Stimulated activated CD8-positive, alpha-beta memory T cell treated with anti-CD3 and anti-CD28 coated beads, Interleukin-7, amount 100 ng/mL, for 4 hours (primary cell): Measurements from ENCODE around the gene RNU2-63P.
"Not testable (repeated sequence)": the region's sequence is repeated elsewhere in the genome, so short reads cannot be mapped to it uniquely, and the experiment has no call there.

ENCODE experiments used
- DNase-seq, 2 donors: peaks; one replicate each; pipeline ENCODE4 v3.0.0-alpha.2; 2020; ENCODE audit warnings: low read depth in 2 of 2

Gene RNU2-63P

DNA sequence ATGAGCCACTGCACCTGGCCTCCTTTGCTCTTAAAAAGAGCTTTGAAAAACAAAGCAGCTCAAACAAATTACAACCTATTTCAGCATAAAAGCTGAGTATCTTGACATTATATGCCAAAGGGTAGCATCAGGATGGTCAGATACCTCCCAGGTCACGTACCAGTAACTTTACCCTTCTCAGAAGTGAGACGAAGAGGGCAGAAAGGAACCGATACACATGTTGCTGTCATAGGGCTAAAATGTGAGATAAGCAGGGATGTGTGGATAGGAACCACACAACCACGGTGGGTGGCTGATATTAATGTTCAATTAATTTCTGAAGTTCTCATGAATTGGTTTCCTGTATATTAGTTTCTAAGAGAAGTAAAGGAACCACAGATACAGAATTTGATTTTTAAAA is 12.6 kb upstream of the RNU2-63P start:
- no peak for DNase-seq

DNA sequence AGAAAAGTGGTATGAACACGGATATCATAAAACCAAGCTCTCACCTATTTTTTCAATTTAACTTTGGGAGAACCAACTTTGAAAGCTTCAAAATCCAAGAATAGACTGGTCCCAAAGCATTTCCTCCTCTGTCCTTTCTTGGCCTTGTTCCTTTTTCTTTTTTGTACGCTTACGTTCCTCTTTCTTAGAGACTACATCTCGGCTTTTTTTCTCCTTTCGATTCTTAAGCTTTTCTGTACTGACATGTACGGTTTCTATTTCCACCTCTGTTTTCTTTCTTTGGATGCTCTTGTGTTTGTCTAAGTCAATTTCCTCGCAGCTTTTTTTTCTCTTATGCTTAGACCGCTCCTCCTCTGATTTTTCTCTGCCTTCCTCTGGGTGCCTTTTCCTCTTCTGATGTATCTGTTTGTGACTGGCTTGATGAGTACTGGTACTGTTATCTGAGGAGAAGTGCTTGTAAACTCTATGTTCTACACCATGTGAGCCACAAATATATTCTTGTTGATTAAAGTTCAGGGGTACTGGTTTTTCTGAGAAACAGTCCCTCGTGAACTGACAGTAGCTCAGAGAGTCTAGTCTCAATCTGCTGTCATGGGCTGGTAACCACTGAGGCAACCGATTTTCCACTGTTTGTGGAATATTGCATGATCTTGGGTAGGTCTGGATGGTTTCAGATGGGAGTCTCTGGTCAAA is 11.5 kb upstream of the RNU2-63P start:
- DNase-seq, result no peak

DNA sequence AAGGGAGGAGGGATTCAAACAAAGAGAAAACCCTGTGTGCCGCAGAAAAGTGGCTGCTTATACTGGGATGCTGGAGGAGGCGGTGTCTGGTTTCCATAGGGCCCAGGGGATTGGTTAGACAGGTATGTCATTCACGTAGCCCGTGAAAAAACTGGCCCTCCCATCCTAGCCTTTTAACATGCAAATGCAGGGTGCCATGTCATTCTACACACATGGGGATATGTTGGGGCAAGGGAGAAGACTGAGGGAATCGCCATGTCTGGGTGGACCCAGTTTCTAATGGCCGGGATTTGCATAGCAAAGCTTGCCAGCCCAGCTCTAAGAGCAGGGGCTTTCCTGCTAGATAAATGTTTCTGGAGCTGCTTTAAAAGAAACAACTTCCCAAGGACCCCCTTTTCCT is 8.2 kb upstream of the RNU2-63P start:
- no peak for DNase-seq

GRCh38 chr2:88022669-88022921 is 6.2 kb upstream of the RNU2-63P start:
- DNase-seq, result no peak

DNA sequence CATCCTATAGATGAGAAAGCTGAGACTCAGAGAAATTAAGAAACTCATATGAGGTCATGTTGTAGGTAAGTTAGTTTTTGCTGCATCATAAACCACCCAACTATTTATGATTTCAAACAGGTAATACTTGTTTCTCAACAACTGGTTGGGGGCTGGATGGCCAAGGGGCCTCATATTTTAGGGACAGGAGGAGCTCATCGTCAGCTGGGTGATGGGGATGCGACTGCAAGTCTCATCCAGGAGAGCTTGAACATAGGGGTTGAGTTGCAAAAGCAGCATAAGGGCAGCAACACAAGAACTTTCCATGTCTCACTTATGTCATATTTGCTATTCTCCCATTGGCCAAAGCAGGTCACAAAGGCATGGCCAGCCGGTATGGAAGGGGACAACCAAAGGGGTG is 3.6 kb upstream of the RNU2-63P start:
- no peak for DNase-seq

GRCh38 chr2:88018909-88019308 is 2.6 kb upstream of the RNU2-63P start:
- no peak for DNase-seq

- DNase-seq, result not testable (repeated sequence)
These were observed 1.9 kb upstream of the RNU2-63P start for GRCh38 chr2:88018077-88018805.

GRCh38 chr2:88017780-88018038 is 1.4 kb upstream of the RNU2-63P start:
- DNase-seq, result not testable (repeated sequence)

DNA sequence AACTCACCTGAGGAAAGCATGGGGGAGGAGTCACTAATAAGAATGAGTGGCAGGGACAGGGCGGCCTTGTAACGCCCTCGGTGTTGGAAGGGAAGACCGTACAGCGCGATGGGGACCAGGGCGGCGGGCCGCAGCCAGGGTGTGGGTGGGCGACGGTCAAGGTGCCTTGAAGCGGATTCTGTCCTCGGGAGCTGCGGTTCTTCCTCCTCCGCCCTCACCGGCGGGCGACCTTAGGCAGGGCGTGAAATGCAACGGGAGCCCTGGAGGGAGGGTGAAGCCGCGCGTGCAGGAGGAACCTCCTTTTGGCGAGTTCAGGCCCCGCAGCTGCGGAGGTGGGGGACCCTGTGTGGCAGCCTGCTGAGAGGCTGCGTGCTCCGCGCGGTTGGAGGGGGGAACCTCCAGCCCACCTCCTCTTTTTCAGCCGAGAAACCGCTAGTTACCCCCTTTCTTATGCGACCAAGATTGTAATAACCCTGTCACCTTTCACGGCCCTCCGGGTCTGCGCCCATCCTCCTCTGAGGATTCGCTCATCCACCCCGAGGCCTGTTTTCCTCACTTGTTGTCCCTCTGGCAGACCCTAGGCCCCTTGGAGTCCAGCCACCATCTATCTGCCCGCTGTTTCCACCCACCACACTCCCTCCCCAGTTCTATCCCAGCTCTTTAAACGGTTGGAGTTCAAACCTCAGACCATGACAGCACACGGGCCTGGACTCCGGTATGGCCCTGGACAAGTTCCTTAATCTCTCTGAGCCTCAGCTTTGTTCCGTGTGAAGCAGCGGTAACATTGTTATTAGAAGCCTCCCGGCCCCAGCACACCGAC is 823 bp upstream of the RNU2-63P start:
- peak in 1 of 2 donors; percentile 36 for DNase-seq

- no peak for DNase-seq
These were observed 5.3 kb downstream of the RNU2-63P start for GRCh38 chr2:88011011-88011410.

DNA sequence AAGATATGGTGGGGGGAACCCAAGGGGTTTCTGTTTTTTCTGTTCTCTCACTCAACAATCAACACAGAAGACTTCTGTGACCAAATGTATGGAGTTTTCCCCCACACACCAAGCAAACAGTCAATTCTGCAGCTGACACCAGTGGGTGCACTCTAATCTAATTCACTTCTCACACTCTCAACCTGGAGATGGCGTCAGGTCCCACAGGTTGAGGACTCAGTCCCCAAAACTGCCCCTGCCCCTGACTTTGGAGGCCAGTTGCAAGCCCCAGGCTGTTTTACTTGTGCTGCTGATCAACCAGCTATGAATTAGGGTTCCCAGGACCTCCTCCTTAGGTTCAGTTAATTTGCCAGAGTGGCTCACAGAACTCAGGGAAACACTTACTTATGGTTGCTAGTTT is 6.2 kb downstream of the RNU2-63P start:
- DNase-seq, result no peak

GRCh38 chr2:88006912-88007439 is 9.4 kb downstream of the RNU2-63P start:
- no peak for DNase-seq

GRCh38 chr2:88005776-88006175 is 10.6 kb downstream of the RNU2-63P start:
- DNase-seq, result no peak

DNA sequence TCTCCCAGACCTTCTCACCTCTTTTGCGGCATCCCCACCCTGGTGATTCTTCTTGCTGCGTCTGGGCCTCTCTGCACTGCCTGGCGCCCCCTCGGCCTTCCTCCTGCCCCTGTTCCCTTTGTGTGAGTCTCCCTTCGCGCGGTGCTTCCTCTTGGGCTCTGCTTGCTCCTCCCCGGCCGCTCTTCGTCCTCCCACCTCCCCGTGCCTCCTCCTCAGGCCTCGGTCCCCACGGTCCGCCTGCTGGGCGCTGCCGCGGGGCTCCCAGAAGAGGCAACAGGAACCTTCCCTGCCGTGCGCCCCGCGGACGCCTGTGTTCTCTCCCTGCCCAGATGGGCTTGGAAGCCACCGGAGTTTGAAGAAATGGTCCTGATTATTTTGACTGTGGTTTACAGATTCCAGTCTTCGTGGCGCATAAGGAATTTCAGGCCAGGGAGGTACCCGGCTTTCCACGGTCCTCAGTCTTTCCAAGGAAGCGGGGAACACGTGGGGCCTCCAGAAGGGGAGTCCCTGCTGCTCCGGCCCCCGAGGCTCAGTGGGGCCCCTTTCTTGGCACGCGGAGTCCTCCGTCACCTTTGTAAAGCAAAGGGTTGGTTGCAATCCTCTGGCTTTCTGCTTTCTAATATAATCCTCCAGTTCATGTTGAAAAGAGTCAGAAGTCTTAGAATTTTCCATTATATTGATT is 13.1 kb downstream of the RNU2-63P start:
- DNase-seq, result no peak

- no peak for DNase-seq
These were observed 14.0 kb downstream of the RNU2-63P start for GRCh38 chr2:88002359-88002707.

GRCh38 chr2:88000474-88000873 is 15.9 kb downstream of the RNU2-63P start:
- DNase-seq, result not testable (repeated sequence)

DNA sequence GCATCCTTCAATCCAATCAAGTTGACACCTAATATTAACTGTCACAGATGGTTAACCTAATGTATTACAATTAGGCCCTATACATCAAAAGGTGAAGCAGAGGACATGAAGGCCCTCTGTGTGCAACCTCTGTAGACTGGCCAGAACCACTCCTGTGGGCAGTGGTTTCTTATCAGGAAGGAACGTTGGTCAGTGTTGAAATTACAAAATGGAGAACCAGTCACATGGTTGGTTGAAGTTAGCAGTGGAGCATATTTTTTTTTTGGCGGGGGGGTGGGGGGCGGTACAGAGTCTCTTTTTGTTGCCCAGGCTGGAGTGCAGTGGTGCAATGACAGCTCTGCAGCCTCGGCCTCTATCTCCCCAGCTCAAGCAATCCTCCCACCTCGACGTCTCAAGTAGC is 19.8 kb downstream of the RNU2-63P start:
- no peak for DNase-seq

- DNase-seq, result no peak
These were observed 20.6 kb downstream of the RNU2-63P start for GRCh38 chr2:87995756-87996155.

GRCh38 chr2:87994304-87994850 is 22.0 kb downstream of the RNU2-63P start:
- DNase-seq, result not testable (repeated sequence)

GRCh38 chr2:87992569-87992968 is 23.8 kb downstream of the RNU2-63P start:
- not testable (repeated sequence) for DNase-seq

GRCh38 chr2:87987473-87987872 is 28.9 kb downstream of the RNU2-63P start:
- not testable (repeated sequence) for DNase-seq

GRCh38 chr2:87985902-87986301 is 30.4 kb downstream of the RNU2-63P start:
- not testable (repeated sequence) for DNase-seq
